CD1c-positive myeloid dendritic cell (primary cell): ENCODE data around the gene ZNF319.
"Not testable (repeated sequence)": the region's sequence is repeated elsewhere in the genome, so short reads cannot be mapped to it uniquely, and the experiment has no call there.

ENCODE experiments used
- DNase-seq: peaks from one replicate; pipeline ENCODE4 v3.0.0-alpha.2; 2016; ENCODE audit errors: extremely low spot score

ZNF319 gene

DNA sequence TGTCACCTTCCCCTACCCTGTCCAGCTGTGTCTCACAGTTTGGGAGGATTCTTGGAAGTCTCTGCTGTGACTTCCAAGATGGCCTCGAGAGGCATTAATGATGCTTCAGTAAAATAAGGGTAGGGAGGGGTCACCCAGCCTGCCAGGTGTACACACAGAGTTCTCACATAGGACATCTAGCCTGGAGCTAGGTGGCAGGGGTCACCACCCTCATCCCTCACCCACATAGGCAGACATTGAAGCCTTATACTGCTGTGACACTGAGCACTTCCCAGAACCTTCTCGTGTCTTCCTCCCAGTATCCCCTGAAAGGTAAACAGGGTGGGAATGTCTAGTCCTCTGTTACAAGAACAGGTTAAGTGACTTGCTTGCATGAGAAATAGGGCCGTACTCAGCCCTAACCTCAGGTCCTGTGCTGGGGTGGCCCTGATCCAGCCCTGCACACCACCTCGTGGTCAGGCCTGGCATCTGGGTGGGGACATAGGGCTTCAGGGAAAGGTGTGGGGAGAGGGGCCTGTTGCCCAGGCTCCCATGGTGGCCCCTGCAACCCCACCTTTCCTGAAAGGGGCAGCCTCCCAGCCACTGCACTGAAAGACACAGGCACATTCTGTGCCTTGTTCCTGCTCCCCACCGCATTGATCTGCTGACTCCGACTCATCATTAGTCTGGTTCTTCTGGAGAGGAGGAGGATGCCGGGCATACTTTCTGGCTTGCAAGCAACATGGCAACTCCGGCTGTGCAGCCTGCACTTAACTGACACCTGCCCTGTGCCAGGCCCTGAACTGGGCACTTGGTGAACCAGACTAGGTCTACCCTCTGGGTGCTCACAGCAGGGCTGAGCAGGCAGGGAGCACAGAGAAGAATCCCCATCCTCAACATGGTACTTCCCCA lies 21.4 kb upstream of the ZNF319 start:
- DNase-seq = no peak

DNA sequence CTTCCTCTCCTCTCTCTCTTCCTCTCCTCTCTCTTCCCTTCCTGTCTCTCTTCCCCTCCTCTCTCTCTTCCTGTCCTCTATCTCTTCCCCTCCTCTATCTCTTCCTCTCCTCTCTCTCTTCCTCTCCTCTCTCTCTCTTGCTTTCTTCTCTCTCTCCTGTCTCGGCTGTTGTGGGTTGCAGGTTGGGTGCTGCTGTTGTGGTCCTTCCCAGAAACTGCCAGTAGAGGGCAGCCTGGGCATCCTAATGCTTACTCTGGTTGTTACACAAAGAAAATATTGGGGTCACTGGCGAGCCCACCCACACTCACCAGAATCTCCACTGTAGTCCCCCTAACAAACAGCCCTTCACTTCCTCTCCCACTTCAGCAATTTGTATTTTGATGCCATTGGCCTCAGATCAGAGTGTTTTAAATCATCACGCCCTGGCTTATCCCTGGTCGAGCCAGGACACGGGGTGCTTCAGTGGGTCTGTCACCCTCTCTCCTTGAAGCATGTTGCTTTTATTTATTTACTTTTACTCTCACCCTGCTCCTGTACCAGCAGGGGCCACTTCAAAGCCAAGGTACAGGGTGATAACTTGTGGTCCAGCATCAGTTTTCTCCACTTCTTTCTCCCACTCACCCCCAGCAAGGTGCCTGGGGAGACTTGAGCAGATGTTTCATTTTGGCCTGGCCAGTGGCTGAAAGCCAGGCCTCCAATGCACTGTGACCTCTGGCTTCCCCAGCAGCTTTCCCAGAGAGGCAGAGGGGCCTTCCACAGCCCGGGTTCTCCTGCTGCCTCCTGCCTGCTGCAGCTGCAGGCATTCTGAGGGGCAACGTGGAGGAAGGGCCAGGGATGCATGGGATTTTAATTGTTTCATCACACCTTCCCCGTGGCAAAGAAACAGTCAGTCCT lies 20.4 kb upstream of the ZNF319 start:
- peak; percentile 49 for DNase-seq

DNA sequence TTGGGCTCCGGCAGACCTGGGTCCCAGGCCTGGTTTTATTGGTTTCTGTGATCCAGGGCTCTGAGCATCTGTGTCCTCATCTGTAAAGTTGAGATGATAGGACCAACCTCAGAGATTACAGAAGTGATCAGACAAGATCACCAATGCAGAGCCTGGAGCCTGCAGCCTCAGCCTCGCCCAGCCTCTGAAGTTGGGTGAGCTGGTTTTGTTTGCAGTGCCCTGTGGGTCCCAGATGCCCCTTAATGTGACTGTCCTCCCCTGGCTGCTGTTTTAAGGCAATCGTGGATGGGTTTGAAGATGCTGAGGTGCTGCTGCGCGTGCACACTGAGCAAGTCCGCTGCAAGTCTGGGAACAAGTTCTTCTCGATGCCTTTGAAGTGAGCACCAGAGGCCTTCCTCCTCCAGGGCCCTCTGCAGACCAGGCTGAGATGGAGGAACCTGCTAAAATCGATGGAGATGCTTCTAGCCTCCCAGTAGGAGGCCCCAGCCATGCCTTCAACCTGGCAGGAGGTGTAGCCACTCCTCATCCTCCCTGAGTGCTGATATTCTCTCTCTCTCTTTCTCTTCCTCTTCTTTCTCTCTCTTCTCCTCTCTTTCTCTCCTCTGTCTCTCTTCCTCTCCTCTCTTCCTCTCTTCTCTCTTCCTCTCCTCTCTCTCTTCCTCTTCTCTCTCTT lies 19.5 kb upstream of the ZNF319 start:
- no peak for DNase-seq

DNA sequence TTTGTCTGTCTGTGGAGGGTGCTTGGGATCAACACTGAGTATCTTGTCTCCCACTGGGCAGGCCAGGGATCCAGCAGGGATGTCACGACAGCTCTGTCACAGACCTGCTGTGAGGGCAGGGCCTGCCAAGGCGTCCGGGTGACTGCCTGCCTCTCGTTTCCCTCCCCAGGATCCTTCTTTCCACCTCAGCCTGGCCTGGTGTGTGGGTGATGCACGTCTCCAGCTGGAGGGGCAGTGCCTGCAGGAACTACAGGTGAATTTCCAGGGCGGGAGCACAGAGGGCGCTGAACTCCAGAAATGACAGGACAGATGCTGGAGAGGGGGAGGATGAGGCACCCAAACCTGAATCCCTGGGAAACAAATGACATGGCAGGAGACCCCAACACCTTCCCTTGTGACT lies 18.3 kb upstream of the ZNF319 start:
- DNase-seq = no peak

DNA sequence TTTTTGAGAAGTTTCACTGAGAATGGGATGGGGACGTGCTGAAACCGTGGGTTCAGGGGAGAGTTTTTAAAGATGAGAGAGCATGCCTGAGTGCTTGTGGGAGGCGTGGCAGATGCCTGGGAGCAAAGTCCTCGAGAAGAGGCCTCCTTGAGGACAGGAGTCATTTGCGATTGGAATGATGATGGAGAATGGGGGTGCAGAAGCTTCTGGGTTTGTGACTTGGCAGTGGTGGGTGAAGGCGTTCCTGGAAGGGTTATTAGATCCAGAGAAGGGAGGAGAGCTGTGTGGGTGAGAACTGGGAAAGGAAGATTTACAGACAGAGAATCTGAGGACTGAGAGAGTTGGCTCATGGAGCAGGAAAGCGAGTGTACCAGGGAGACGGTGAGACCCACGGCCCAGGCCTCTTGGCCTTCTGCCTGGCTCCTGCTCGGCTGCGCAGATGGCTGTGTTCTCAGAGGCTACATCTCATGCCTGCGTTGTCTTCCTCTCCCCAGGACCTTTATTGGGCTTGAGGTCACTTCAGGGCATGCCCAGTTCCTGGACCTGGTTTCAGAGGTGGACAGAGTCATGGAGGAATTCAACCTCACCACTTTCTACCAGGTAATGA lies 16.5 kb upstream of the ZNF319 start:
- no peak for DNase-seq

DNA sequence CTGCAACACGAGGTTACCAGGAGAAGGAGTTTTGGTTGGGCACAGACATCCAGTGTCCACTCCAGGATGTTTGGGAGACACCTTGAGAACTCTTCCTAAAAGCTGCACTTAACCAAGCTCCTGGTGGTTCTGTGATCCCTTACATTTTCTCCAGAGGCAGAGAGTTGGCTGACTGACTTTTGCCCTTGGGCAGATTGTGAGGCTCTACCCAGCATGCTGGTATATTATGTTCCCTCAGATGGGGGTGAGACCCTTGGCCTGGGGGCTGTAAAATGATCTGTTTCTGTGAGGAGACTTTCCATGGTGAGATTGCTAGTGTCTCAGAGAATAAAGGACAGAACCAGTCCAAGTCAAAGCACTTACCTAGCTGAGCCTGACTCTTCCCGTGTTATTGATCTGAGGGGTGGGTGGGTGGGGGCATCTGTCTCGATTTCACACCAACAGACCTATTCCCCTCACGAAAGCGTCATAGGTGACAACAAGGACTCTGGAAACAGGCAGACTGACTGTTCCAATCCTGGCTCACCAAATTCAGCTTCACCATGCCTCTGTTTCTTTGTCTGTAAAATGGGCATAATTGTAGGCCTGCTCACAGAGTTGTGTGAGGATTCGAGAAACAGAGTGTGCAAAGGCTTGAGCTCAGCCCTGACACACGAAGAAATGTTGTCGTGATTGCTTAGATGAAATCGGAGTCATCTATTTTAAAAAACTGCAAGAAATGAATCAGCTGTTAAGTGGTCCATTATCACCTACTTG lies 12.9 kb upstream of the ZNF319 start:
- DNase-seq = no peak

DNA sequence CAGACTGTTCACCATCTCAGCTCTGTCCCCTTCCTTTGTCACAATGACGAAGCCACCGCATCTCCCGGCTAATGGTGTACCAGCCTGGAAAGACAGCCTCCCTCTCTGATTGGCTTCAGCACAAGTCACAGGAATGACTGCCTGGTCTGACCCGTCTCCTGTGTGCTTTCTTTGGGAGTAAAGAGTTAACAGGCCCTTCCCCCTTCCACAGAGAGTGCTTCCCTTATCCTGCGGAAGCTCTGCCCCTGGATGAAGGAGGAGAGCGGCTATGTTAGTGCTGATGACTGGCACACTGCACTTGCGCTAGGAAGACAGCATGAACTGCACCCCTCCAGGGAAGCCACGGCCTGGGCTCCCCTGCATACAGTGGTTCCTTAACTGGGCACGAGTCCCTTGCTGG lies 12.0 kb upstream of the ZNF319 start:
- no peak for DNase-seq

DNA sequence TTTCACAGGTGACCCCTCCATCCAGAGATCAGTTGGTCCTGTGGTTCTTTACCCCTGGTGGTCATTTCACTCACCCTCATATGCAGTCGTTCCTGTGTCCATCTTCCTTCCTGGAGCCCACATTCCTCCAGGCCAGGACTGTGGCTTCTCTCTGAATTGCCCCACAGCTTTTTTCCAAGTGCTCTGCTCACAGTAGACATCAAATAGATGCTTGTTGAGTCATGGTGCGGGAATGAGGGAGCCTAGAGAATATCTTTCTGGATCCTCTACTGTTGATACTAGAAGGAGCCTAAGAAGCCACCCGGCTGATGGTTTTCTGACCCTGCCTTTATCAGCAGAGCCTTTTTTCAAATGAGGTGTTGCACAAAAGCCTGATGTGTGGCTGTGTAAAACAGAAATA lies 11.2 kb upstream of the ZNF319 start:
- DNase-seq = no peak

DNA sequence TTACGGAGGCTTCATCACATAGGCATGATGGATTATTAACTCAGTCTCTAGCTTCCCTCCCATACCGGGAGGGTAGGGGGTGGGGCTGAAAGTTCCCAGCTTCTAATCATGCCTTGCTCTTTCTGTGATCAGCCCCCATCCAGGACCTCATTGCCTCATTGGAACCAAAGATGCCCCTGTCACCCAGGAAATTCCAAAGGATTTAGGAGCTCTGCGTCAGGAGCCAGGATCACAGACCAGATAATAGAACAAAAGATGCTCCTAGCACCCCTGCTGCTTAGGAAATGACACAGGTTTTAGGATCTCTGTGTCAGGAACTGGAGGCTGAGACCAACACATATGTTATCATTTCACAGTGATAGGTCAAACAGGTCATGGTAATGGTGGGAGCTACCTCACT lies 10.4 kb upstream of the ZNF319 start:
- no peak for DNase-seq

DNA sequence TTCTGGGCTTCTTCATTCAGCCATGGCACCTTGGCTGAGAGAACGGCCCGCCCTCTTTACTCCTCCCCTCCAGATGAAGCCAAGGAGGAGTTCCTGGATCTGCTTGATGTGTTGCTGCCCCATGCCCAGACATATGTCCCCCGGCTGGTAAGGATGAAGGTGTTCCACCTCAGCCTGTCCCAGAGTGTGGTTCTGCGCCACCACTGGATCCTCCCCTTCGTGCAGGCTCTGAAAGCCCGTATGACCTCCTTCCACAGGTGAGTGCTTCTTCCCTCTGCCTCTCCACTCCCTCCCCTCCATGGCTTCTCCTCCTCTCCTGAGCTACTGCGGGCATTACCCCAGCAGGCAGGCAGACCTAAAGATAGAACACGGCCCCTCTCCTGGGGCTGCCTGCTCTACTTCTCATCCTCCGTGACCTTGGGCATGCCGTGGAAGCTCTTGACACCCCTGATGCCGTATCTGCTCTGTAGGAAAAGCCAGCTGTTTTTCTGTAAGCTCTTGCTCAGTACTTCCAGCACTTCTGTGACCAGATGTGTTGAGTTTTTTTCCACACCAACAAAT lies 9.5 kb upstream of the ZNF319 start:
- DNase-seq = no peak

DNA sequence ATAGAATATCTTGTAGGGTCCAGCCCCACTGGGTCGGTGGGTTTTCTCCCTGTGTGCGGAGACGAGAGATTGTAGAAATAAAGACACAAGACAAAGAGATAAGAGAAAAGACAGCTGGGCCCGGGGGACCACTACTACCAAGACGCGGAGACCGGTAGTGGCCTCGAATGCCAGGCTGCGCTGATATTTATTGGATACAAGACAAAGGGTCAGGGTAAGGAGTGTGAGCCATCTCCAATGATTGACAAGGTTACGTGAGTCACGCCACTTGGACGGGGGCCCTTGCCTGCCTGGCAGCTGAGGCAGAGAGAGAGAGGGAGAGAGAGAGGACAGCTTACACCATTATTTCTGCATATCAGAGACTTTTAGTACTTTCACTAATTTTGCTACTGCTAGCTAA lies 4.3 kb upstream of the ZNF319 start:
- DNase-seq = not testable (repeated sequence)

DNA sequence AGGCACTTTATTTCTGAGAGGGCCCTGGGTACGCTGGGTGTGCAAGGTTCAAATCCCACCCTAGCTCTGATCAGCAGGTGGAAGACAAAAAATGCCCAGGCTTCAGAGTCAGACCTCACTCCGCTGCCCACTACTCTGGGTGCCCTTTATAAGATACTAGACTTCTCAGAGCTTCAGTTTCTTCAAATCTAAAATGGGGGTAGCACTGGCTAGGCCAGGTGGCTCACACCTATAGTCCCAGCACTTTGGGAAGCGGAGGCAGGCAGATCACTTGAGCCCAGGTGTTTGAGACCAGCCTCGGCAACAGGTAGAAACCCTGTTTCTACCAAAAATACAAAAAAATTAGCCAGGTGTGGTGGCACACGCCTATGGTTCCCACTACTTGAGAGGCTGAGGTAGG lies 2.5 kb upstream of the ZNF319 start:
- no peak for DNase-seq

DNA sequence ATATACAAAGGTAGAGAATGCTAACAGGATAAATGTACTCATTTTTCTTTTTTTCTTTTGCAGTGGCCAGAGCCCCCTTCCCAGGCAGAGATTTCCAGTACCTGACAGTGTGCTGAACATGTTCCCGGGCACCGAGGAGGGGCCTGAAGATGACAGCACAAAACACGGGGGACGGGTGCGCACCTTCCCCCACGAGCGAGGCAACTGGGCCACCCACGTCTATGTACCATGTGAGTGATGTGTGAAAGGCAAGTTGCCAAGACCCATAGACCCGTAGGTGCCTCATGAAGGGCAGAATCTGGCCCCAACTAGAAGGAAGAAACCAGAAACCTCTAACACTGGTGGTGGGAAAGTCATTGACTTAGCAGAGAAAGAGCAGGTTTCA lies 1.9 kb upstream of the ZNF319 start:
- DNase-seq = no peak

DNA sequence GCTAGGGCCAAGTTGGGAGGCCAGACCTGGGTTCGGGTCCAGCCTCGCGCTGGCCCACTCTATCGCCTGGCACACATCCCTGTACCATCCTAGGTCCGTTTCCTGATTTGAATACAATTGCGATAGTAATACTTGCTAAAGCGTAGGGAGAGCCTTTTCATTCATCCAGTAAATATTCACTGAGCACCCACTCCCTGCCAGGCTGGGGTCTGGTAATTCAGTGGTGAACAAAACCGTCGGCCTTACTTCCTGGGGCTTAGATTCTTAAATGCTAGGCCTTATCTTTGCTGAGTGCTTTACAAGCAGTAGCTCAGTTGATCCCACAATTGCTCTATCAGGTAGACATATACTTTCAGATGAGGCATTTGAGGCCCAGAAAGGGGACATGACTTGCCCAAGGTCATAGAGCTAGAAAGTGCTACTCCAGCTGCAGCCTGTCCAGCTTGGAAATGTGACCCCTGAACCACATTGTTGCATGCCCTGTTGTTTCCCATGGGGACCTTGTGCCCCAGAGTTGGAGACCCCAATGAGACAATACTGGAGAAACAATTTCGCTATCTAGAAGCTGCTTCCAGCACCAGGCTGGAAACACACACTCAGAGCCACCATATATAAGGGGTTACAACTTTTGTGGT lies 1.4 kb upstream of the ZNF319 start:
- DNase-seq = no peak

DNA sequence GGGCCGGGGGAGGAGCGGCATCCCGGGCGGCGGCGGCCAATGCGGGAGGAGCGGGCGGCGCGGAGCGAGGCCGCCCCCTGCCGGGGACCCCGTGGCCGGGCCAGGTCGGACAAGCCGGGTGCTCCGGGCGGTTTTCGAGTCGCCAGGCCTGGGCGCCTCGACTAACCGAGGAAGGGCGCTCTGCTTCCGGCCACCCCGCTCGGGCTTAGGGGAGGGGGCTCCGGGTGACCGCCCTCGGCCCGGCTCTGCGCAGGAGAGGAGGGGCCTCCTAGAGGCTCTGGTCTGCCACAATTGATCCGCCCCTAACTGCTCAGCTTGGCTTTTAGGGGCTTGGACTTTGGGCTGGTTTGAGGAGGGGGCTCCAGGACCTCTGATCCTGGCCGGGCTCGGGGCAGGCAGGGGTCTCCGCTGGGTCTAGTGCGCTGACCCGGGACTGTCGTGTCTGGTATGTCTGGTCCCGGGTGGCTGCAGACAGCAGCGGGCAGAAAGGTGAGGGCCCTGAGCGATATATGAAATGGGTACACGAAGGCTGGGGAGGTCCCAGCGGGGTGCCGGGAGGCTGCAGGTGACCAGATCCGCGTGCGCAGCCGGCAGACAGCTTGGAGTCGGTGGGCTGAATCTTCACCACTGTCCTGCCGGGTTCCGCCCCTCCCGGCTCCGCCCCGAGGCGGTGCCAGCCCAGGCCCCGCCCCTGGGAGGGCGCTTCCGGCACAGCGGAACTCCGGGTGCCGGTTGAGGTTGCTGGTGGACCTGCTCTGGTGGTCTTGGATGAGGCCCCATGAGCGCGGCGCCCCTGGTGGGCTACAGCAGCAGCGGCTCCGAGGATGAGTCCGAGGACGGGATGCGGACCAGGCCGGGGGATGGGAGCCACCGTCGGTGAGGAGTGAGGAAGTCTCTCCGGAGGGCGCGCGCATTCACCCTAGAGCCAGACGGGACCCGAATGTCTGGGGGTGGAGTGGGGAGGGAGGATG lies 519 bp upstream of the ZNF319 start, which contains the start of gene USB1:
Gene USB1 (plus strand): TSS at position 702 of the 971 bp plus-strand sequence. CDS start 77 bp downstream, at position 779.
- DNase-seq = peak; percentile 92

DNA sequence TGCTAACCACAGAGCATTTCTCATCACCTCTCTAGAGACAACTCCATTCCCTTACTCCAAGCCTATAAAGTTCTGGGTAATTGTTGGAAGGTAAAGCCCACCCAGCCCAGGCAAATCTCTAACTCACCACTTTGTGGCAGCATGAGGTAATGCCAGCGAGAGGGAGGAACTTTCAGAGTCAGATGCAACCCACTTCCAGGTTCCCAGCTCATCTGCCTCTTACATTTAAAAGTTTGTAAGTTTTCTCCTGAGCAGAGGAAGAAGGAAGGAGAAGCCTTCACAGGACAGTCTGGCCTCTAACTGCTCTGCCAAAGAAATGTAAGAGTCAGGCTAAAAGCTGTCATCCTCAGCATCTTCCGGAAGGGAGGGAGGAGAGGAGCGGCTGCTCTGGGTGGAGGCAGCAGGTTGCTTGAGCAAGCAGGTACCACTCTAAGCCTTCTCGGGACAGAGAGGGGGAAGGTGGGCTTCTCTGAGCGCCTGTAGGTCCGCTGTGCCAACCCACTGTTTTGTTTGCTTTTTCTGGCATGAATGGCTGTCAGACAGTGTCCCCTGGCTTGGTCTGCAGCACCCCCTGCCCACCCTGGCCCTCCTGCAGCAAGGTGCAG lies 1.0 kb downstream of the ZNF319 start:
- peak; percentile 64 for DNase-seq

DNA sequence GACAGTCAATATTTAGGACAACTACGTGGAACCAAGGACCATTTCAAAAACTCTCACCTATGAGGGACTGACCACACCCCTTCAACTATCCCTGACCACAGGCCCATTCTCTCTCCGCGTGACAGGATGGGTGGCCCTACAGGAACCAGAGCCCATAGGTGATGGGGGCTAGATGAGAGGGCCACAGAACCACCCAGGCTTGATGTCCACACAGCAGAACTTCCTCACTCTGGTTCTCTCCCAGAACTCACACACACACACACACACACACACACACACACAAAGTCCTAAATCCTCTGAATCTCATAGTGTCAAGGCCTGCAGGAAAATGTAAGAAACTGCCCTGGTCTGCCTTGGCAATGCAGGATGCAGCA lies 1.5 kb downstream of the ZNF319 start:
- peak; percentile 24 for DNase-seq

DNA sequence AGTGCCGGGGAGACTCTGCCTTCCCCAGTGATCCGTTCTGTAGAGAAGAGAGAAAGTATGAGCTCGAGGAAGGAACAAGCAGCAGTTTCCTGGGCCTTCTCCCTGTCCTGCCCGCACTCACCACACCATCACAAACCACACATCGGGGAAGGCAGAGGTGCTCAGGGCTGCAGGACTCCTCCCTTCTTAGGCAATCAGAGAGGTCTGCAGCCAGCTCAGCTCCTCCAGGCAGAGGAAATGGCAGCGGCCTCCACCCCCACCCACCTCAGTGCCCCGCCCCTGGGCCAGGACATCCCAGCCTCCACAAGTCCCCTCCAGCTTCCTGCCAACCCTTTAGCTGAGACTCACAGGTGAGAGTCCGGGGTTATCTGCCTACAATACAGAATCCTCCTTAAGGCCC lies 2.0 kb downstream of the ZNF319 start:
- DNase-seq = peak; percentile 50
